Liver (tissue), 9 donors: Measurements from ENCODE around the gene LIMS1. TPM values are rescaled to one million over a fixed set of nuclear protein-coding genes. Genes with fewer than 3 reads are reported as not detected.
A peak's percentile ranks its signal among the peaks of the same experiment; 100 is the strongest.

Experiments
- DNase-seq: peaks from one replicate; pipeline ENCODE4 v3.0.0-alpha.2; 2017; ENCODE audit warnings: low spot score
- H3K27ac ChIP-seq, 2 donors: one replicate each; pipeline ENCODE4 v1.7.0; 2013; ENCODE audit warnings: inconsistent platforms in 2 of 2, low read length in 2 of 2, control low read depth in 1 of 2, low read depth in 1 of 2, mild to moderate bottlenecking in 1 of 2
- H3K27me3 ChIP-seq, 4 donors: one replicate each; pipeline versions ENCODE4 v1.6.1 to v1.7.0; 2013; ENCODE audit warnings: low read length in 3 of 4, inconsistent platforms in 1 of 4, mild to moderate bottlenecking in 1 of 4, moderate library complexity in 1 of 4; ENCODE audit not compliant: control insufficient read depth in 4 of 4, insufficient read depth in 4 of 4
- H3K36me3 ChIP-seq, 4 donors: one replicate each; pipeline versions ENCODE4 v1.6.1 to v1.7.0; 2013; ENCODE audit warnings: low read length in 3 of 4, mild to moderate bottlenecking in 3 of 4, low read depth in 1 of 4, moderate library complexity in 1 of 4; ENCODE audit not compliant: control insufficient read depth in 4 of 4, insufficient read depth in 3 of 4
- H3K4me1 ChIP-seq, 4 donors: one replicate each; pipeline versions ENCODE4 v1.6.1 to v1.7.0; 2013; ENCODE audit warnings: low read length in 3 of 4, mild to moderate bottlenecking in 3 of 4, moderate library complexity in 1 of 4; ENCODE audit not compliant: control insufficient read depth in 4 of 4, insufficient read depth in 4 of 4
- H3K4me3 ChIP-seq, 3 donors: one replicate each; pipeline versions ENCODE4 v1.6.1 to v1.7.0; 2013; ENCODE audit warnings: low read length in 3 of 3, control low read depth in 1 of 3, low read depth in 1 of 3, mild to moderate bottlenecking in 1 of 3
- H3K9ac ChIP-seq, 2 donors: one replicate each; pipeline ENCODE4 v1.7.0; 2013; ENCODE audit warnings: low read length in 2 of 2, mild to moderate bottlenecking in 2 of 2, moderate library complexity in 2 of 2, control low read depth in 1 of 2, low read depth in 1 of 2
- H3K9me3 ChIP-seq, 4 donors: one replicate each; pipeline versions ENCODE4 v1.6.1 to v1.7.0; 2013; ENCODE audit warnings: low read length in 3 of 4; ENCODE audit not compliant: control insufficient read depth in 4 of 4
- EGR1 ChIP-seq, 2 donors: IDR thresholded peaks; 2 replicates each; pipeline ENCODE4 v1.6.1; 2016 to 2018; ENCODE audit warnings: antibody characterized with exemption in 2 of 2, low read depth in 2 of 2
- FOXA1 ChIP-seq: IDR thresholded peaks from 2 replicates; pipeline ENCODE4 v1.6.1; 2016; ENCODE audit warnings: antibody characterized with exemption
- FOXA2 ChIP-seq: IDR thresholded peaks from 2 replicates; pipeline ENCODE4 v1.6.1; 2016; ENCODE audit warnings: antibody characterized with exemption
- GABPA ChIP-seq, 2 donors: IDR thresholded peaks in 1 of 2; conservative IDR thresholded peaks in 1 of 2; 2 replicates each; pipeline ENCODE4 v1.6.1; 2016; ENCODE audit warnings: antibody characterized with exemption in 2 of 2, mild to moderate bottlenecking in 1 of 2, moderate library complexity in 1 of 2
- HNF4A ChIP-seq, 2 donors: conservative IDR thresholded peaks; 2 replicates each; pipeline ENCODE4 v1.6.1; 2016; ENCODE audit warnings: antibody characterized with exemption in 2 of 2, mild to moderate bottlenecking in 2 of 2
- HNF4G ChIP-seq: IDR thresholded peaks from 2 replicates; pipeline ENCODE4 v1.6.1; 2016; ENCODE audit warnings: antibody characterized with exemption
- JUND ChIP-seq, 2 donors: IDR thresholded peaks; 2 replicates each; pipeline ENCODE4 v1.6.1; 2016; ENCODE audit warnings: antibody characterized with exemption in 2 of 2
- NR2F2 ChIP-seq: IDR thresholded peaks from 2 replicates; pipeline ENCODE4 v1.6.1; 2016; ENCODE audit warnings: antibody characterized with exemption
- RXRA ChIP-seq, 2 donors: IDR thresholded peaks; 2 replicates each; pipeline ENCODE4 v1.6.1; 2017 to 2018; ENCODE audit warnings: antibody characterized with exemption in 2 of 2, mild to moderate bottlenecking in 1 of 2
- SP1 ChIP-seq: IDR thresholded peaks from 2 replicates; pipeline ENCODE4 v1.6.1; 2018; ENCODE audit warnings: antibody characterized with exemption, mild to moderate bottlenecking
- YY1 ChIP-seq: IDR thresholded peaks from 2 replicates; pipeline ENCODE4 v1.6.1; 2016; ENCODE audit warnings: antibody characterized with exemption, mild to moderate bottlenecking
- WGBS: extraction: QIAGEN DNeasy Blood & Tissue Kit; methylation state at CpG from one replicate; pipeline ENCODE4 v1.1.7; 2013; 5-methylcytosine and 5-hydroxymethylcytosine counted together
- polyA plus RNA-seq, 2 donors: library from polyadenylated mRNA; stranded (reverse) in 1 of 2; unstranded in 1 of 2; fragments of 200-250 nt in 1 of 2; fragments of >200 nt in 1 of 2; fragmentation: Nextera tagmentation in 1 of 2; extraction: Ambion mirVana in 1 of 2; gene quantifications; one replicate each; pipeline versions ENCODE4 v1.2.1 to v1.2.3, GENCODE V29; 2013 to 2015
- total RNA-seq, 2 donors: library from RNA; depleted of rRNA; stranded (reverse); fragments of >200 nt; gene quantifications; one replicate each; pipeline ENCODE4 v1.2.3, GENCODE V29; 2014
- TF ChIP-seq, protein P1 (sequence below): IDR thresholded peaks from 2 replicates; pipeline ENCODE4 v1.6.1; 2016; ENCODE audit warnings: antibody characterized with exemption
- TF ChIP-seq, protein P2 (sequence below): IDR thresholded peaks from 2 replicates; pipeline ENCODE4 v1.6.1; 2016; ENCODE audit warnings: antibody characterized with exemption, mild to moderate bottlenecking
- TF ChIP-seq, protein P3 (sequence below): IDR thresholded peaks from 2 replicates; pipeline ENCODE4 v1.6.1; 2016; ENCODE audit warnings: antibody characterized with exemption
- donor health status: healthy.
- donor health status: healthy.
- donor health status: healthy.
- donor health status: healthy.
- donor health status: healthy.

The LIMS1 gene
- total and polyA plus RNA-seq, 4 donors: 10.2 to 37.1 (median 22.1) TPM

DNA sequence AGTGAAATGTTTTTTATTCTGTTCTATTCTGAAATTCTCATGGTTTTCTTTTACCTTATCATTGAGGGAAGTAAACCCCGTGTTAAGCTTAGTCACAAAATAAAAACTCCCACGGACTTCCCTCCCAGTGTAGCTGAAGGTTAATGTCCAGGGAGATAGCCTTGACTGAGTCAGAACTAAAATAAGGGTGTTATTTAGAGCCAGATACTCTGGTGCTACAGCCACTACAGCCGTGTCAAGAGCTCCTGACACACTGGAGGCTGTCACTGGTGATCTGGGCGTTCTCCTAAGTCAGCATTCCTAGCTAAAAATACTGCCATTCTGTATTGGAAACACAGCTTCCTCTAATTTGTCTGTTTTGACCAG lies 103.0 kb downstream of the LIMS1 start:
- H3K27ac ChIP-seq: peak overlapping the region; percentile 49 to 55
- TF ChIP-seq JUND (IDR thresholded peaks at IDR 0.05) (peak in 1 of 2 donors; percentile 50), HNF4A (conservative IDR thresholded peaks at IDR 0.05) (peak in 1 of 2 donors; percentile 47), RXRA (IDR thresholded peaks at IDR 0.05) (peak; percentile 23 to 53), FOXA2 (no peak), HNF4G (no peak), SP1 (peak; percentile 8), GABPA (IDR thresholded peaks at IDR 0.05 in 1 of 2, conservative IDR thresholded peaks at IDR 0.05 in 1 of 2) (no peak), FOXA1 (no peak)
- TF ChIP-seq, protein P1, sequence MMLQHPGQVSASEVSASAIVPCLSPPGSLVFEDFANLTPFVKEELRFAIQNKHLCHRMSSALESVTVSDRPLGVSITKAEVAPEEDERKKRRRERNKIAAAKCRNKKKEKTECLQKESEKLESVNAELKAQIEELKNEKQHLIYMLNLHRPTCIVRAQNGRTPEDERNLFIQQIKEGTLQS: no peak
- TF ChIP-seq, protein P2, sequence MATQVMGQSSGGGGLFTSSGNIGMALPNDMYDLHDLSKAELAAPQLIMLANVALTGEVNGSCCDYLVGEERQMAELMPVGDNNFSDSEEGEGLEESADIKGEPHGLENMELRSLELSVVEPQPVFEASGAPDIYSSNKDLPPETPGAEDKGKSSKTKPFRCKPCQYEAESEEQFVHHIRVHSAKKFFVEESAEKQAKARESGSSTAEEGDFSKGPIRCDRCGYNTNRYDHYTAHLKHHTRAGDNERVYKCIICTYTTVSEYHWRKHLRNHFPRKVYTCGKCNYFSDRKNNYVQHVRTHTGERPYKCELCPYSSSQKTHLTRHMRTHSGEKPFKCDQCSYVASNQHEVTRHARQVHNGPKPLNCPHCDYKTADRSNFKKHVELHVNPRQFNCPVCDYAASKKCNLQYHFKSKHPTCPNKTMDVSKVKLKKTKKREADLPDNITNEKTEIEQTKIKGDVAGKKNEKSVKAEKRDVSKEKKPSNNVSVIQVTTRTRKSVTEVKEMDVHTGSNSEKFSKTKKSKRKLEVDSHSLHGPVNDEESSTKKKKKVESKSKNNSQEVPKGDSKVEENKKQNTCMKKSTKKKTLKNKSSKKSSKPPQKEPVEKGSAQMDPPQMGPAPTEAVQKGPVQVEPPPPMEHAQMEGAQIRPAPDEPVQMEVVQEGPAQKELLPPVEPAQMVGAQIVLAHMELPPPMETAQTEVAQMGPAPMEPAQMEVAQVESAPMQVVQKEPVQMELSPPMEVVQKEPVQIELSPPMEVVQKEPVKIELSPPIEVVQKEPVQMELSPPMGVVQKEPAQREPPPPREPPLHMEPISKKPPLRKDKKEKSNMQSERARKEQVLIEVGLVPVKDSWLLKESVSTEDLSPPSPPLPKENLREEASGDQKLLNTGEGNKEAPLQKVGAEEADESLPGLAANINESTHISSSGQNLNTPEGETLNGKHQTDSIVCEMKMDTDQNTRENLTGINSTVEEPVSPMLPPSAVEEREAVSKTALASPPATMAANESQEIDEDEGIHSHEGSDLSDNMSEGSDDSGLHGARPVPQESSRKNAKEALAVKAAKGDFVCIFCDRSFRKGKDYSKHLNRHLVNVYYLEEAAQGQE: no peak
- TF ChIP-seq, protein P3, sequence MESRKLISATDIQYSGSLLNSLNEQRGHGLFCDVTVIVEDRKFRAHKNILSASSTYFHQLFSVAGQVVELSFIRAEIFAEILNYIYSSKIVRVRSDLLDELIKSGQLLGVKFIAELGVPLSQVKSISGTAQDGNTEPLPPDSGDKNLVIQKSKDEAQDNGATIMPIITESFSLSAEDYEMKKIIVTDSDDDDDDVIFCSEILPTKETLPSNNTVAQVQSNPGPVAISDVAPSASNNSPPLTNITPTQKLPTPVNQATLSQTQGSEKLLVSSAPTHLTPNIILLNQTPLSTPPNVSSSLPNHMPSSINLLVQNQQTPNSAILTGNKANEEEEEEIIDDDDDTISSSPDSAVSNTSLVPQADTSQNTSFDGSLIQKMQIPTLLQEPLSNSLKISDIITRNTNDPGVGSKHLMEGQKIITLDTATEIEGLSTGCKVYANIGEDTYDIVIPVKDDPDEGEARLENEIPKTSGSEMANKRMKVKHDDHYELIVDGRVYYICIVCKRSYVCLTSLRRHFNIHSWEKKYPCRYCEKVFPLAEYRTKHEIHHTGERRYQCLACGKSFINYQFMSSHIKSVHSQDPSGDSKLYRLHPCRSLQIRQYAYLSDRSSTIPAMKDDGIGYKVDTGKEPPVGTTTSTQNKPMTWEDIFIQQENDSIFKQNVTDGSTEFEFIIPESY: no peak
- H3K36me3 ChIP-seq: no peaks in the 10 kb centered on the region
- no peak for DNase-seq
- H3K4me1 ChIP-seq: peaks cover 0 to 15% (median 8%) of the 10 kb centered on the region in 4 donors
- H3K9ac ChIP-seq: peak overlapping the region in 1 of 2 donors; percentile 37
- H3K9me3 ChIP-seq: no peaks in the 10 kb centered on the region
- H3K4me3 ChIP-seq: no peak overlapping the region
- H3K27me3 ChIP-seq: no peaks in the 10 kb centered on the region
- WGBS: 28% methylated on average over 4 of the region's 4 CpGs

DNA sequence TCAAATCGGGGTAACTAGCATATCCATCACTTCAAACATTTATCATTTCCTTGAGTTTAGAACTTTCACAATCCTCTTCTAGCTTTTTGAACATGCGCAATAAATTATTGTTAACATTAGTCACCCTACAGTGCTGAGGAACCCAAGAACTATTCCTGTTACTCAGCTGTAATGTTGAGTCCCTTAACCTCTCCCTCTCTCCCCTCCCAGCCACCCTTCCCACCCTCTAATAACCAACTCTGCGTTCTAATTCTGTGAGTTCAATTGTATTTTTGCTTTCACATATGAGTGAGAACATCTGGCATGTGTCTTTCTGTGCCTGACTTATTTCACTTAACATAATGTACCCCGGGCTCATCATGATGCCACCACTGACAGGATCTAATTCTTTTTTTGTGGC lies 106.5 kb downstream of the LIMS1 start:
- no peak overlapping the region for H3K27ac ChIP-seq
- H3K27me3 ChIP-seq: no peaks in the 10 kb centered on the region
- no peaks in the 10 kb centered on the region for H3K36me3 ChIP-seq
- 85% methylated on average over 4 of the region's 4 CpGs for WGBS
- peaks cover 2 to 9% (median 6%) of the 10 kb centered on the region in 4 donors for H3K4me1 ChIP-seq
- no peak overlapping the region for H3K9ac ChIP-seq
- H3K9me3 ChIP-seq: no peaks in the 10 kb centered on the region
- TF ChIP-seq EGR1 (IDR thresholded peaks at IDR 0.05; ENCODE audit: low read depth in 2 of 2) (no peak), HNF4G (no peak), HNF4A (conservative IDR thresholded peaks at IDR 0.05) (no peak), YY1 (no peak), NR2F2 (no peak)
- TF ChIP-seq, protein P3: no peak
- TF ChIP-seq, protein P2: no peak
- TF ChIP-seq, protein P1: no peak
- no peak for DNase-seq
- H3K4me3 ChIP-seq: no peak overlapping the region
